Right renal pelvis (tissue), 4 donors: Measurements from ENCODE around the gene ZNF177. TPM values are rescaled to one million over a fixed set of nuclear protein-coding genes. Genes with fewer than 3 reads are reported as not detected.
A peak's percentile ranks its signal among the peaks of the same experiment; 100 is the strongest.

Source experiments
- DNase-seq, 4 donors: peaks; one replicate each; pipeline ENCODE4 v3.0.0-alpha.2; 2013; ENCODE audit warnings: low read depth in 4 of 4, low spot score in 3 of 4, missing footprints in 1 of 4
- polyA plus RNA-seq, 4 donors: library from polyadenylated mRNA; unstranded; fragments of 120-200 nt; gene quantifications; one replicate each; pipeline ENCODE4 v1.2.1, GENCODE V29; 2013; ENCODE audit not compliant: insufficient read length in 4 of 4

Gene ZNF177
- polyA plus RNA-seq, 4 donors, result 9.9 to 12.7 (median 11.1) TPM

DNA sequence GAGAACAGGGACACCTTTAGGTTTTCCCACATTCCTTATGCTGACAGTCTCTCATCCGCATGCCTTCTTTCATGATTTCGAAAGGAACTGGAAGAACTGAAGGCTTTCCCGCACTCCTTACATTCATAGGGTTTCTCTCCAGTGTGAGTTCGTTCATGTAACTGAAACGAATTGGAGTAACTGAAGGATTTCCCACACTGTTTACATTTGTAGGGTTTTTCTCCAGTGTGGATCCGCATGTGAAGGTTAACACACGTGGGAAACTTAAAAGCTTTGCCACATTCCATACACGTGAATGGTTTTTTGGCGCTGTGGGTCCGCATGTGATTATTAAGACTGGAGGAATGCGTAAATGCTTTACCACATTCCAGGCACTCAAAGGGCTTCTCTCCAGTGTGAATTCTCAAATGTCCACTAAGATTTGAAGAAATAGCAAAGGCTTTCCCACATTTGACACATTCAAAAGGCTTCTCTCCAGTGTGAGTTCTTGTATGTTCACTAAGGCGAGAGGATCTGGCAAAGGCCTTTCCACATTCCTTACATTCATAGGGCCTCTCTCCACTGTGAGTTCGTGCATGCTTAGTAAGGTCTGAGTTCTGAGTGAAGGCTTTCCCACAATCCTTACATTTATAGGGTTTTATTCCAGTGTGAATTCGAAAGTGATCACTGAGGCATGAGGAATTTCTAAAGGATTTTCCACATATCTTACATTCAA lies 50.6 kb downstream of the ZNF177 start:
- DNase-seq, result no peak

DNA sequence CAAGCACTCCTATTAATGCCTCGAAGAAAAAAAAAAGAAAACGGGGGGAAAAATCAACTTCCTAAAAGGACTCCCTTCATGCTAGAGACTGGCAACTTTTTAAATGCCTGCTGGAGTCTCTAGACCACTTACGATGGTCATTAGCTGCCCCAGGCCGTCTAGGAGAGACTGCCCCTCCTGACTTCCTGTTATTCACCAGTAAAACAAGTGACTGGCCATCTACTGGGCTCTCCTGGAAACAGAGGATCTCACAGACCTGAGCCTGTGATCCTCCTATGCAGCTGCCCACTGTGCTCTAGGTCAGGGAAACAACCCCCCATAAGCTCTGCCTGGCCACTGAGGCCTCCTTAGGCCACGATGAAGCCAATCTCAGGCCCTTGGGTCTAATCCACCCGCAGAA lies 65.1 kb downstream of the ZNF177 start:
- no peak for DNase-seq

DNA sequence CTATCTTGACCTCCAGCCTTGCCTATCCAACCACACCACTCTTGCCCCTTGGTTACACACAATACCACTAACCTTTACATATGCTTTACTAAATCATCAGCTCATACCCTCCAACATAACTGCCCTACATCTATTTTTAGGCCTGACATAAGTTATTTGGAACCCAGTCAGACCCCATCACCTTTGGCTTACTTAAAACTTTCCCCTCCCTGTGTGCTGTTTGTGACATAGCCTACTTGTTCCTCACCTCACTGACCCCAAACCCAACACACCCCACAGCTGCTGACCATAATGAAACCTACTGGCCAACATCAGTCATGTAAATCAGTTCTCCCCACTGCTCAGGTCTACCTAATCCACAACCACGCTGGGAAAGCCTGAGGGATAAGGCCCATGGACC lies 67.6 kb downstream of the ZNF177 start:
- DNase-seq, result no peak

- peak in 1 of 4 donors; percentile 13 for DNase-seq
These were observed 68.7 kb downstream of the ZNF177 start for GRCh38 chr19:9431475-9431874.

Other genes starting within 250 kb of the ZNF177 start
- gene OR7G1, start 247.2 kb upstream of the ZNF177 start, polyA plus RNA-seq, result not detected
- not detected for gene OR7G3, start 236.1 kb upstream of the ZNF177 start, polyA plus RNA-seq
- gene ZNF317, start 222.6 kb upstream of the ZNF177 start, polyA plus RNA-seq, result 10 to 100 TPM; 36.3 to 41.8 (median 38.9) TPM
- gene OR7D2, start 184.0 kb upstream of the ZNF177 start, polyA plus RNA-seq, result under 1 TPM; 0.06 to 0.13 (median 0.08) TPM
- under 1 TPM in 1 of 4 donors, not detected in 3; 0.03 TPM for gene OR7D4, start 143.4 kb upstream of the ZNF177 start, polyA plus RNA-seq
- not detected for gene OR7E24, start 112.1 kb upstream of the ZNF177 start, polyA plus RNA-seq
- 1 to 10 TPM; 6.4 to 8.1 (median 7.3) TPM for gene ZNF699, start 53.2 kb upstream of the ZNF177 start, polyA plus RNA-seq
- 10 to 100 TPM; 48.8 to 70.0 (median 64.0) TPM for gene ZNF559, start 38.8 kb upstream of the ZNF177 start, polyA plus RNA-seq
- 10 to 100 TPM; 30.1 to 48.8 (median 44.8) TPM for gene ZNF266, start 72.6 kb downstream of the ZNF177 start, polyA plus RNA-seq
- under 1 TPM; 0.43 to 0.89 (median 0.71) TPM for gene ZNF560, start 135.6 kb downstream of the ZNF177 start, polyA plus RNA-seq
- 10 to 100 TPM; 19.8 to 25.1 (median 22.8) TPM for gene ZNF426, start 175.6 kb downstream of the ZNF177 start, polyA plus RNA-seq
- 10 to 100 TPM; 14.4 to 16.0 (median 15.6) TPM for gene ZNF121, start 221.5 kb downstream of the ZNF177 start, polyA plus RNA-seq